ENCODE measurements around the gene STIL.
"Not testable (repeated sequence)": the region's sequence is repeated elsewhere in the genome, so short reads cannot be mapped to it uniquely, and the experiment has no call there.

The STIL gene

DNA sequence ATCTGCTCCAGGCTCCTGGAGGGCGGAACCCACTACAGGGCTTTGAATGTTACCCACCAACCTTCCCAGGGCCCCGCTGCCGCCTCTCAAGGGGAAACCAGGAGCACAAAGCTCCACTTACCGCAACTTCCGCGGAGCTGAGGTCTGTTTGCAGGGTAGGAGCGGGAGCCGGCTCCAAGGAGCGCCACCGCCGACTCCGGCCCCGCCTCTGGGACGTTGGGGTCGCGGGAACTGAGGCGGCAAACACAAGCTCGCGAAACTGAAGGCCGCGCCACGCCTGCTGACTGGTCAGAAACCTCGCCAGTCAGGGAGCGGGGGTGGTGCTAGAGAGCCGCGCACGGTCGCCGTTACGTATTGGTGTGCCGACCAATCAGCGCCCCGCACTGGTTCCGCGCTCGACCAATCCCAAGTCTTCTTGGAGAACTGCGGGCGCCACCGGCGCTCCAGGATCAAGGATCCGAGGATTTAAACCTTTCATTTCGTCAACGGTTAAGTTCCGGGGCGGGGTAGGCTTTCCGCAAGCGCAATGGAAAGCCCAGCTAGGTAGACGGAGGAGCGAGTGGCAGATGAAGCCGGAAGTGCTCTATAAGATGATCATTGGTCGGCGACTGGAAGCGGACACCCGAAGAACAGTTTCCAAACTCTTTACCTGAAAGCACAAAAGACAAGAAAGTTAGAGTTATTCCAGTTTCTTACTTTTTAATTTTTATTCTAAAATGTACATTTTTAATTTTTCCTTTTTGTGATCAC, at the start of gene STIL:
STIL (minus strand) TSS at position 233 of the 750 bp plus-strand sequence. CDS start 3,828 bp downstream, outside the sequence.
- DNase-seq (ENCODE audit: low read depth), result peak; percentile 97

DNA sequence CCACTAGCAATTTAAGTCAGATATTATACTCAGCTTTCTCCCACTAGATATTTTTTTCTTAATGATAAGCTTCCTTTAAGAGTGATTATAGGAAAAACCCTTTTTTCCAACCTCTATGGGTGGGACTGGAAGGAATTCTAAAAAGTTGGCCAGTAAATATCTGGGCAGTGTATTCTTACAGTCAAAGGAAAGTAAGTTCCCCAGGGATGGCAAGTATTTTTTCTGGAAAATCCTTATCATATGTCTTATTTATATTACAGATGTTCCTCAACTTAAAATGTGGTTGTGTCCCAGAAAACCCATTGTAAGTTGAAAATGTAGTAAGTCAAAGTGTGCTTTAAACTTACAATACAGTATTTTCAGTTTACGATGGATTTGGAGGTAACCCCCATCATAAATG, 48.9 kb upstream of the STIL start:
- no peak for DNase-seq (ENCODE audit: low read depth)

- no peak for DNase-seq (ENCODE audit: low read depth)
Measured at GRCh38 chr1:47361380-47361779, 47.4 kb upstream of the STIL start.

GRCh38 chr1:47351305-47351704, 37.4 kb upstream of the STIL start:
- no peak for DNase-seq (ENCODE audit: low read depth)

- no peak for DNase-seq (ENCODE audit: low read depth)
Measured at GRCh38 chr1:47348246-47348645, 34.3 kb upstream of the STIL start.

DNA sequence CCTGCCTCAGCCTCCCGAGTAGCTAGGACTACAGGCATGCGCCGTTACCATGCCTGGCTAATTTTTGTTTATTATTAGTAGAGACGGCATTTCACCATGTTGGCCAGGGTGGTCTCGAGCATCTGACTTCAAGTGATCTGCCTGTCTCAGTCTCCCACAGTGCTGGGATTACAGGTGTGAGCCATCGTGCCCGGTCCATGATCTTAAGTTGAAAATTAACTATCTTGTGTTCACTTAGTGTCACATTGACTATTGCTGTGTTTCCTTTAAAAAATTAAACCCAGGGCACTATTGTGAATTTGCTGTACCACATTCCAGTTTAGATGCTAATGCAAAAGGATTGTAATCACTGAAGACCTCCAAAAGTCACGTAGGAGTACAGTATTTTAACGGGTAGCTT, 33.8 kb upstream of the STIL start:
- DNase-seq (ENCODE audit: low read depth), result no peak

GRCh38 chr1:47346979-47347378, 33.0 kb upstream of the STIL start:
- not testable (repeated sequence) for DNase-seq (ENCODE audit: low read depth)

- DNase-seq (ENCODE audit: low read depth), result no peak
Measured at GRCh38 chr1:47340227-47340626, 26.3 kb upstream of the STIL start.

DNA sequence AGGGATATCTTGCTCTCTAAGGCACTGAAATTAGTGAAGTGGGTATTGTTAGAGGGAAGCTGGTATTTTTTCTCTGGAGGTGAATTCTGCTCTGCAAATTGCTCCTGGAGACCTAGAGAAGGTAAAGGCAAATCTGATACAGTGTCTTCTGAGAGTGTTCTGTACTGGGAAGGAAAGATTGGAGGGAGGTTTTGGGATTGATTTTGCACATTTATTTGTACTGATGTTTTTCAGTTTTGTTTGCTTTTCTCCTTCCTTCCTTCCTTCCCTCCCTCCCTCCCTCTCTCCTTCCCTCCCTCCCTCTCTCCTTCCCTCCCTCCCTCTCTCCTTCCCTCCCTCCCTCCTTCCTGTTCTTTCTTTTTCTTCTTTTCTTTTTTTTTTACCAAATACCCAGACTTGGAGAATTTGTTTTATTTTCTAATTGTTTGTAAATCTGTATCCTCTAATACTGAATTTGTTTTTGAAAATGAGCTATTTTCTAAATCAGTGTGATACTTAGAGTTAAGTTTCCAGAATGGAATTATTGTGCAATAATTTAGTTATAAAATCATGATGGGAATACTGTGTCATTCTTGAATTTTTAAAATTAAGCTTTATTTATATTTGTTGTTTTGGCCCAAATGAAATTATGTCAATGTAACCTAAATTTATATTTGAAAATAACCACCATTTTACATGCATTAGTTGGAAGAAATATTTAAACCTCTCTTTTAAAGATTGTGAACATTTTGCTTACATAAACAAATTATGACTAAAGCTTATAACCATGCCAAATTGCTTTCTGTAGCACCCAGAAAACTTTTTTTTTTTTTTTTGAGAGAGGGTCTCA, 24.5 kb upstream of the STIL start:
- DNase-seq (ENCODE audit: low read depth), result no peak

DNA sequence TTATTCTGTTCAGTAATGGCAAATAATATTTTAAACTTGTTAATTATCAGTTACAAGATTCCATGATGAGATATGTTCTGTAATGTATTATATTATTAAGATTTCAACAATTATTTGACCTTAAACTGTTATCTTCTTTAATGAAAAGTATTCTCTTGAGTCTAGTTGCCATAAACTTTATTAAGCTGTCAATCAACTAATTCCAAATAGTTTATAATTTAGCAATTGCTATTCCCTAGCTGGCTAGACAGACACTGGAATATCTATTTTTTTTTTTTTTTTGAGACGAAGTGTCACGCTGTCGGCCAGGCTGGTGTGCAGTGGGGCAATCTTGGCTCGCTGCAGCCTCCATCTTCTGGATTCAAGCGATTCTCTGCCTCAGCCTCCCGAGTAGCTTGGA, 23.4 kb upstream of the STIL start:
- DNase-seq (ENCODE audit: low read depth), result no peak

GRCh38 chr1:47334765-47335435, 21.0 kb upstream of the STIL start:
- DNase-seq (ENCODE audit: low read depth), result no peak

DNA sequence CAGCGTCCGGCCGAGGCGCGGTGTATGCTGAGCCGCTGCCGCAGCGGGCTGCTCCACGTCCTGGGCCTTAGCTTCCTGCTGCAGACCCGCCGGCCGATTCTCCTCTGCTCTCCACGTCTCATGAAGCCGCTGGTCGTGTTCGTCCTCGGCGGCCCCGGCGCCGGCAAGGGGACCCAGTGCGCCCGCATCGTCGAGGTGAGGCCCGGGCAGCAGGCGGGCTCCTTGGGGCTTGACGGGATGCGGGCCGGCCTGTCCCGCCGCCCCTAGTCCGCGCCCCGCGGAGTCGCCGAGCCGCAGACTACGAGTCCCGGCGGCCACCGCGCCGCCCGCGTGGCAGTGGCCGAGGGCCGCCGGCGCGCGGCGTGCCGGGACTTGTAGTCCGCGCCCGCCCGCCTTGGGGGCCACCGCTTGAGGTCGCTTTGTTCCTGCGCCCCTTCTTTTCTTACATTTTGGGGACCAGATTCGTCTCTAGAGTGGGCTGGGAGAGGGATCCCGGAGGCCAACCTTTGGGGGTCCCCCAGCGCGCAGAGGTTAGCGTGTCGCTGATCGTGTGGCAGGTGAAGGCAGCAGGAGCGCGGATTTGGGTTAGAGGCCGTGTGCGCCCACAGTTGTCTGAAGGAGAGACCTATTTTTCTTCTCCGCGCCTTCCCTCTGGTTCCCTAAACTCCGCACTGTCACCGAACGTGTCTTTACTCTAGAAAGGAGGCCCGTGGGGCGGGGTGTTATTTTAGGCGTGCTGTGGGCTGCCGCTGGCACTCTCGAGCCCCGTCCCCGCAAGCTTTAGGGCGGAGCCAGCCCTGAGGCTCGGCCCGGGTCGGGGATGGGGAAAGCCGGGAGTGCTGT, 20.2 kb upstream of the STIL start:
- DNase-seq (ENCODE audit: low read depth), result peak; percentile 77

- peak; percentile 77 for DNase-seq (ENCODE audit: low read depth)
Measured at GRCh38 chr1:47333578-47333921, 19.6 kb upstream of the STIL start, which contains the start of gene CMPK1. CMPK1 (plus strand) TSS chr1:47333790; CDS start chr1:47333946, 156 bp downstream.

GRCh38 chr1:47332779-47333577, 19.0 kb upstream of the STIL start:
- no peak for DNase-seq (ENCODE audit: low read depth)

GRCh38 chr1:47331875-47332274, 17.9 kb upstream of the STIL start:
- no peak for DNase-seq (ENCODE audit: low read depth)

DNA sequence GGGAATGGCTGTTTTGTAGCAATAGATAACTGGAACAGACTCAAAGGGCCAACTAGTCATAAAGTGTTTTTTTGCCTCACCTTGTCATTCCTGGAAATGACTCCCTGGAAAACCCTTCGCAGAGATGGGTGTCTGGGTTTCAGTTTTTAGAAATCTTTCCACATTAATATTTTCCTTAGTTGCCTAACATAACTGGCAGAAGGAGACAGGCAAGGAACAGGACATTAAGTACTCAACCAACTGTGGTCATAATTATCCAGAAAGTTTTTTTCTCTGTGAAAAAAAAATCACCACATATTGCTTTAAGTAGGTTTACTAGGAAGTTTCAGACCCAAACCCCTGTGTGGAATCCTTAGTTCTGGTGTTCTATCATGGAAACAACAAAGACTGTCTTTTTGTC, 16.3 kb upstream of the STIL start:
- no peak for DNase-seq (ENCODE audit: low read depth)

DNA sequence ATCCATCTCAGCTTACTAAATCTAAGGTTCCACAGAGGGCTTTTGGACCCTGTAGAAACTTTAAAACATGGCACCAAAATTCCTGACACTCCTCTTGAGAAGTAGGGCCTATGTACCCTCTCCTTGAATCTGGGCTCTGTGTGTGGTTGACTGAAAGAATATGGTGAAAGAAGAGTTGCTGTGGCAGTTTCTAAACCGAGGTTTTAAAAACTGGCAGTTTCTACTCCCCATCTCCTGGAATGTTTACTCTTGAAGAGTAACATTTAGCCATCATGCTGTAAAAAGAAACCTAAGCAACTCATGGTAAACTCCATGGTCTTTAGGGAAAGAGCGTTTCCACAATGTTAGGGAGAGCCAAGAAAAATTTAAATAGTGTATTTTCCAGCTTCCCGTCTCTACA, 15.0 kb upstream of the STIL start:
- DNase-seq (ENCODE audit: low read depth), result no peak

DNA sequence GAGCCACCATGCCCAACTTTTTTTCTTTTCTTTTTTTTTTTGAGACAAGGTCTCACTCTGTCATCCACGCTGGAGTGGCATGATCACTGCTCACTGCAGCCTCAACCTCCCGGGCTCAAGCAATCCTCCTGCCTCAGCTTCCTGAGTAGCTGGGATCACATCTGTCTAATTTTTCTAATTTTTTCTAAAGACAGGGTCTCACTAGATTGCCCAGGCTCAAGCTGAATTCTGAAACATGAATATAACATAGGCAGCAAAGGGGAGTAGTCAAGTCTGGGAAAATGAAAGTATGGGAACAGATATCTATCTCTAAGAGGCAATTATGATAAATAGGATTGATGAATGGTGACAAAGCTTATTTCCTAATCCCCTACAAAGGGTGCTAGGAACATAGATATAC, 12.3 kb upstream of the STIL start:
- DNase-seq (ENCODE audit: low read depth), result no peak

DNA sequence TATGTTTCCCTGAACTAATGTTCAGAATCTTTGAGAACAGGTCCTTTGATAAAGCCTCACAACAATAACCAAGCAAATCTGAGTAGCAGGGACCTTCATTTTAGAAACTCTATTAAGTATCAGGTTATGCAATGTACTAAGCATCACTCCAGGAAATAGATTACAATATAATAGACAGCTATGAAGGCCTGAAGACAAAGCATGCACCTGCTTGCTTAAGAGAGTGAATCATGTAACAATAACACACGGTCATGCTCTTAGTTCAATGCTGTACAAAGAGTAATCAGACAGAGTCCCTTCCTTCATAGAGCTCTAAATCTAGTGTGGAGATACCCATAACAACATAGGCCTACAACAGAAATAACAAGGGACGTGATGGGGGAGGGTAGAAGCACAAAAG, 11.6 kb upstream of the STIL start:
- DNase-seq (ENCODE audit: low read depth), result no peak

DNA sequence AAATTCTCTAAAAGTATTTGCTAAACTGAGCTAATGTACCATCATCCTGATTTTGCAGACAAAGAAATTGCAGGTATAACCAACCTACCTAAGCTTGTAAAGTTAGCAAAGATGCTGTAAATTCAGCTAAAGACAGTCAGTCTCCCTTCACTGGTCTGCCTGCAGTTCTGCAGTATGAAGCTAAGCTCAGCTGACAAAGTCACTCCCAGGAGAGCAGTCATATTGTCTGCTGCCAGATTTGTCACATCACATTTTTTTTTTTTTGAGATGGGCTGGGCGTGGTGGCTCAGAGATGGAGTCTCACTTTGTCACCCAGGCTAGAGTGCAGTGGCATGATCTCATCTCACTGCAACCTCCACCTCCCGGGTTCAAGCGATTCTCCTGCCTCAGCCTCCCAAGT, 10.7 kb upstream of the STIL start:
- DNase-seq (ENCODE audit: low read depth), result no peak

- DNase-seq (ENCODE audit: low read depth), result no peak
Measured at GRCh38 chr1:47323599-47324031, 9.7 kb upstream of the STIL start.

All from activated T-cell treated with anti-CD3 and anti-CD28 coated beads for 48 hours (primary cell).